Measurements from ENCODE around the gene TIGD3.

GRCh38 chr11:65381716-65382032, 27.1 kb downstream of the TIGD3 start:
- TF ChIP-seq CTCF (IDR thresholded peaks at IDR 0.05; ENCODE audit: insufficient read depth, low read depth, low read length) (no peak), EZH2 (IDR thresholded peaks at IDR 0.05; ENCODE audit: insufficient read depth, low read length) (no peak)
